ENCODE data around the gene SLC25A34.

The SLC25A34 gene

DNA sequence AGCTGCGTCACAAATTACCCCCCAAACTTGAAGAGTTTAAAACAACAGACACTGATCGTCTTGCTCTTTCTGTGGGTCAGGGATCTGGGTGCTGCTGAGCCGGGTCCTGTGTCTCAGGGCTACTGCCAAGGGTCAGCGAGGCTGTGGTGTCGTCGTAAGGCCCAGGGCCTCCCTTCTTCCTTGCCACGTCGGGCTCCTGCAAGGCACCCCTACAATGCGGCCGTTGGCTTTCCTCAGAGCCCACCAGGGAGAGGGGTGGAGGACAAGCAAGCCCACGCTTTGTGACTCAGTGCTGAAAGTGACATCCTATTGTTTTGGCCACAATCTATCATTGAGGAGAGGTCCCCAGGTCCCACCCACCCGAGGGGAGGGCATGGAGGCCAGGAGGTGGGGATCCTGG, 14.9 kb downstream of the SLC25A34 start:
- no peak overlapping the region for H3K4me3 ChIP-seq (ENCODE audit: control insufficient read depth, low read depth, low read length)
- DNase-seq (ENCODE audit: low read depth), result no peak
- TF ChIP-seq, protein P1, sequence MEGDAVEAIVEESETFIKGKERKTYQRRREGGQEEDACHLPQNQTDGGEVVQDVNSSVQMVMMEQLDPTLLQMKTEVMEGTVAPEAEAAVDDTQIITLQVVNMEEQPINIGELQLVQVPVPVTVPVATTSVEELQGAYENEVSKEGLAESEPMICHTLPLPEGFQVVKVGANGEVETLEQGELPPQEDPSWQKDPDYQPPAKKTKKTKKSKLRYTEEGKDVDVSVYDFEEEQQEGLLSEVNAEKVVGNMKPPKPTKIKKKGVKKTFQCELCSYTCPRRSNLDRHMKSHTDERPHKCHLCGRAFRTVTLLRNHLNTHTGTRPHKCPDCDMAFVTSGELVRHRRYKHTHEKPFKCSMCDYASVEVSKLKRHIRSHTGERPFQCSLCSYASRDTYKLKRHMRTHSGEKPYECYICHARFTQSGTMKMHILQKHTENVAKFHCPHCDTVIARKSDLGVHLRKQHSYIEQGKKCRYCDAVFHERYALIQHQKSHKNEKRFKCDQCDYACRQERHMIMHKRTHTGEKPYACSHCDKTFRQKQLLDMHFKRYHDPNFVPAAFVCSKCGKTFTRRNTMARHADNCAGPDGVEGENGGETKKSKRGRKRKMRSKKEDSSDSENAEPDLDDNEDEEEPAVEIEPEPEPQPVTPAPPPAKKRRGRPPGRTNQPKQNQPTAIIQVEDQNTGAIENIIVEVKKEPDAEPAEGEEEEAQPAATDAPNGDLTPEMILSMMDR (conservative IDR thresholded peaks at IDR 0.05; ENCODE audit: control insufficient read depth, insufficient read depth, low read depth, low read length), result no peak

DNA sequence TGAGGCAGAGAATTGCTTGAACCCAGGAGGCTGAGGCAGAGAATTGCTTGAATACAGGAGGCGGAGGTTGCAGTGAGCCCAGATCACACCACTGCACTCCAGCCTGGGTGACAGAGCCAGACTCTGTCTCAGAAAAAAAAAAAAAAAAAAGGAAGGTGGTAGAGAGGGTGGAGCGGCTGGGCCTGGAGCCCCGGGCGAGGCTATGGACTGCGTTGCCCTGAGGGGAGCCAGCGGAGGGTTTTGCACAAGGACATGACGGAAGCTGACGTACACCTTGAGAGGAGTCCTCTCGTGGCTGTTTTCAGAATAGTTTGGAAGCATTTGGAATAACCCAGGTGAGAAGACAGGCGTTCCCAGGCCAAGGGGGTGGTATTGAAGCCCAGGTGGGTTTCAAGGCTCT, 15.7 kb downstream of the SLC25A34 start:
- no peak overlapping the region for H3K4me3 ChIP-seq (ENCODE audit: control insufficient read depth, low read depth, low read length)
- TF ChIP-seq, protein P1 (conservative IDR thresholded peaks at IDR 0.05; ENCODE audit: control insufficient read depth, insufficient read depth, low read depth, low read length), result no peak
- DNase-seq (ENCODE audit: low read depth), result no peak

DNA sequence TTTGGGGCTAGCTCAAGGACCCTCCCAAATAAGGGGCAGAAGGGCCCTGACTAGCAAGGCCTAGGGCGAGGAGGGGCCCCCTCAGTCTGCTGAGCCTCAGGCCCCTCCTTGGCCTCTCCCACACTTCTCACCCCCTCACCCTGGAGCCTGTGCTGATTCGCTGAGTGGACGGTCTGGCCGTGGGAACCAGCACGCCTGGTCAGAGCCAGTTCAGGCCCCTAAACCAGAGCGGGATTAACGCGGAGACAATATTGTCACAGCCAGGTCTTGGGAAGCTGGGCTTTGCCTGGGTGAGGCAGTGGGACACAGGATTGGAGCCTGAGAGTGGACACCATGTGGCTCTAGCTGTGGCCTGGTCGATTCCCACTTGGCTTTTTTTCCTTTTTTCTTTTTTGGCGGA, 17.7 kb downstream of the SLC25A34 start:
- DNase-seq (ENCODE audit: low read depth), result no peak
- no peak overlapping the region for H3K4me3 ChIP-seq (ENCODE audit: control insufficient read depth, low read depth, low read length)
- TF ChIP-seq, protein P1 (conservative IDR thresholded peaks at IDR 0.05; ENCODE audit: control insufficient read depth, insufficient read depth, low read depth, low read length), result no peak

DNA sequence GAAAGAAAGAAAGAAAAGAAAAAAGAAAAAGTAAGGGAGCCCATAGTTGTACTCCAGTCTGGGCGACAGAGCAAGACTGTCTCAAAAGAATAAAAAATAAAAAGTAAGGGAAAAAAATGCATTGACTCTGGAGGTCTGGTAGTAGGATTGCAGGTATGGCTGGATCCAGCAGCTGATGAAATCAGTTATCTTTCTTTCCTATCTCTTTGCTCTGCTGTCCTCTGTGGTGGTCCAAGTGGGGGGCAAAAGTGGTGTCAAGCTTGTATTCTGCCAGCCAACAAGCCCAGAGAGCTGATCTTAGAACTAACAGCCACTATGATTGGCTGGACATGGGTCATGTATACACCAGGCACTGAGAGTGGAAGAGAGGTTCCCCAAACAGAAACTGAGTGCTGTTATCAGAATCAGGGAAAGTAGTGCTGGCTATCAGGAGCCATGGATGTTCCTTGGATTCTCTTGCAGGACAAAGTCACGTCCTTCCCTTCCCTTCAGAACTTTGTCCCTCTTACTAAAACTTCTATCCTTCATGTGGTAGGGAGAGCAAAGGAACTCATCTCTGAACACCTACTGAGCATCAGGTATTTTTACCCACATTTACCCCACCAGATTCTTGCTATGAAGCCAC, 19.1 kb downstream of the SLC25A34 start:
- TF ChIP-seq, protein P1 (conservative IDR thresholded peaks at IDR 0.05; ENCODE audit: control insufficient read depth, insufficient read depth, low read depth, low read length), result no peak
- no peak for DNase-seq (ENCODE audit: low read depth)

DNA sequence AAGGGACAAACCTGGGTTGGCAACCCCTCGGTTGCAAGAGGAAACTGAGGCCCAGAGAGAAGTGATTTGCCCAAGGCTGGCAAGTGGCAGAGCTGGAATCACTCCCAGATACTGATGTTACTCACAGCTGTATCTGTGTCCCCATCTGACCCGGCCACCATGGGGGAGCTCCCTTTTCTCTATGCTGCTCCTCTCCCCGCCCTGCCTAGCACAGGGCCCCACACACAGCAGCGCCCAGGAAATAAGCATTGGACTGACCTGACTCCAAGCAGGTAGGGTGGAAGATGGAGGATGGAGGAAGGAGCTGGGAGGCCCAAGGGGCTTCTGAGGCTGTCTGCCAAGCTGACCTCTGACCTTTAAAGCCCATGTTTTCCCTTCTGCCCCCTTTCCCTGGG, 19.6 kb downstream of the SLC25A34 start:
- no peak for DNase-seq (ENCODE audit: low read depth)
- TF ChIP-seq, protein P1 (conservative IDR thresholded peaks at IDR 0.05; ENCODE audit: control insufficient read depth, insufficient read depth, low read depth, low read length), result no peak
- H3K4me3 ChIP-seq (ENCODE audit: control insufficient read depth, low read depth, low read length), result no peak overlapping the region

More for the DNA sequence above, 19.1 kb downstream of the SLC25A34 start:
- H3K4me3 ChIP-seq (ENCODE audit: control insufficient read depth, low read depth, low read length), result no peak overlapping the region

DNA sequence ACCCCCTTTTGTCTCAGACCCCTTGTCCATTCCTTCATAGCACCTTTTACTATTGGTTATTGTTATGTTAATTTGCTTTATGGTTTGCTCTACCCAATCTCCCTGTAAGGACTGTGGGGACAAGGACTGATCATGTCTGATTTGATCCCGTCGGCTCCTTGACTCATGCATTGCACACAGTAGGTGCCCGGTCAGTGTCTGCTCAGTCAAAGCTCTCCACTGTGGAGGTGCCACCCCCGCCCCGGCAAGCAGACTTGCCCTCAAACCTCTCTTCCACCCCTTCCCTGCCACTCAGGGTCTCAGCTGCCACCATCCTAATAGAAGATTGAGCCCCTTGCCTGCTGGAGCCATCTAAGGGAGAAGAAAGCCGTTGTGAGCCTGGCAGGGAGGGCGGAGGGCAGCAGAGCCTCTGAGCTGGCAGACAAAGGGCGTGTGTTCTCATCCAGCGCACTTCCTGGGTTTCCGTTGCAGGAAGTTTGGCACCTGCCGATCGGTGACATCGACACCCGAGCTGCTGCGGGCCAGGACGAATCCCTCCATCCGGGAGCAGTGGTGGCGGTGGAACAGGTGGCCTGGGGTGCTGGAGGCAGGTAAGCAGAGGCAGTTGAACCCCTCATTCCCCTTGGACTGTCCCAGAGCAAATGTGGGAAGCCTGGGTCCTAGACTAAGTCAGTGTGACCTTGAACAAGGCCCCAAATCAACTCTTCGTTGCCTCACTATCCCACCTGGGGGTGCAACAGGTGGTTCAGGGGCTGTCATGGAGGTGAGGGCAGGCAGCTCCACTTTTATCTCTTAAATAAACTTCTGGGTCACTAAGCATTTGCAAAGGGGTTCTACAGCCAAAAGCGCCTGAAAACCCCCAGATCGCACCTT, 20.3 kb downstream of the SLC25A34 start:
- no peak overlapping the region for H3K4me3 ChIP-seq (ENCODE audit: control insufficient read depth, low read depth, low read length)
- DNase-seq (ENCODE audit: low read depth), result no peak
- TF ChIP-seq, protein P1 (conservative IDR thresholded peaks at IDR 0.05; ENCODE audit: control insufficient read depth, insufficient read depth, low read depth, low read length), result no peak
